HepG2 (cell line): ENCODE measurements around the gene AKAP6.

ENCODE experiments used
- CTCF ChIP-seq: sonication (generic); formaldehyde crosslinking; IDR thresholded peaks from 2 replicates; pipeline ENCODE4 v1.5.0; 2020; ENCODE audit warnings: mild to moderate bottlenecking, missing genetic modification reagents, moderate library complexity
- MED8 ChIP-seq: sonication (generic); formaldehyde crosslinking; IDR thresholded peaks from 2 replicates; pipeline ENCODE4 v1.8.1; 2023; ENCODE audit warnings: mild to moderate bottlenecking, missing genetic modification reagents; ENCODE audit not compliant: insufficient replicate concordance
- TF ChIP-seq, protein P1 (sequence below): sonication (generic); formaldehyde crosslinking; IDR thresholded peaks from 2 replicates; pipeline ENCODE4 v1.4.0; 2020; ENCODE audit warnings: missing genetic modification reagents

DNA sequence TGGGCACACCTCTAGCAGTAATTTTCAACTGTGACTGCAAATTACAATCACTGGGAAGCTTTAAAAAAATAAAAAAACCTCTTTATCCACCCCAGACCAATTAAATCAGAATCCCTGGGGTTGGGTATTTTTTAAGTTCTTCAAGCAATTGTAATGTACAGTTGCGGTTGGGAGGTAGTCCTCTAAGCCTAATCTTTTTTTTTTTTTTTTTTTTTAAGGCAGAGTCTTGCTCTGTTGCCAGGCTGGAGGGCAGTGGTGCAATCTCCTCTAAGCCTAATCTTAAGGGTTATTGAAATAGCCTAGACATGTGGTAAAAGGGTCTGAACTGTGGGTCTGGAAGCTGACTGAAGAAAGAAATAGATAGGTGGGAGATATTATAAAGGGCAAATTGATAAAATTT, 230.5 kb downstream of the AKAP6 start:
- no peak for TF ChIP-seq MED8 (CRISPR knock-in tag)
- TF ChIP-seq CTCF (CRISPR knock-in tag), result no peak
- TF ChIP-seq, protein P1, sequence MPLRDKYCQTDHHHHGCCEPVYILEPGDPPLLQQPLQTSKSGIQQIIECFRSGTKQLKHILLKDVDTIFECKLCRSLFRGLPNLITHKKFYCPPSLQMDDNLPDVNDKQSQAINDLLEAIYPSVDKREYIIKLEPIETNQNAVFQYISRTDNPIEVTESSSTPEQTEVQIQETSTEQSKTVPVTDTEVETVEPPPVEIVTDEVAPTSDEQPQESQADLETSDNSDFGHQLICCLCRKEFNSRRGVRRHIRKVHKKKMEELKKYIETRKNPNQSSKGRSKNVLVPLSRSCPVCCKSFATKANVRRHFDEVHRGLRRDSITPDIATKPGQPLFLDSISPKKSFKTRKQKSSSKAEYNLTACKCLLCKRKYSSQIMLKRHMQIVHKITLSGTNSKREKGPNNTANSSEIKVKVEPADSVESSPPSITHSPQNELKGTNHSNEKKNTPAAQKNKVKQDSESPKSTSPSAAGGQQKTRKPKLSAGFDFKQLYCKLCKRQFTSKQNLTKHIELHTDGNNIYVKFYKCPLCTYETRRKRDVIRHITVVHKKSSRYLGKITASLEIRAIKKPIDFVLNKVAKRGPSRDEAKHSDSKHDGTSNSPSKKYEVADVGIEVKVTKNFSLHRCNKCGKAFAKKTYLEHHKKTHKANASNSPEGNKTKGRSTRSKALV, result no peak
